Measurements from ENCODE around the gene HOXA7.
A peak's percentile ranks its signal among the peaks of the same experiment; 100 is the strongest.

- TF ChIP-seq CTCF (IDR thresholded peaks at IDR 0.05; ENCODE audit: low read depth, low read length), result peak; percentile 5
- no peak for TF ChIP-seq POLR2A (IDR thresholded peaks at IDR 0.05; ENCODE audit: extremely low read depth, insufficient read length)
These were observed 31.3 kb upstream of the HOXA7 start for GRCh38 chr7:27187475-27188385.

All from NB4 (cell line).